HG03457 (cell line): Measurements from ENCODE around the gene USP25.
"Not testable (repeated sequence)": the region's sequence is repeated elsewhere in the genome, so short reads cannot be mapped to it uniquely, and the experiment has no call there.

ENCODE experiments used
- ATAC-seq: cut with Tn5 transposase; IDR thresholded peaks from one replicate; pipeline ENCODE4 v1.9.1; 2021; ENCODE audit warnings: moderate number of reproducible peaks; ENCODE audit not compliant: unreplicated experiment

USP25 gene

DNA sequence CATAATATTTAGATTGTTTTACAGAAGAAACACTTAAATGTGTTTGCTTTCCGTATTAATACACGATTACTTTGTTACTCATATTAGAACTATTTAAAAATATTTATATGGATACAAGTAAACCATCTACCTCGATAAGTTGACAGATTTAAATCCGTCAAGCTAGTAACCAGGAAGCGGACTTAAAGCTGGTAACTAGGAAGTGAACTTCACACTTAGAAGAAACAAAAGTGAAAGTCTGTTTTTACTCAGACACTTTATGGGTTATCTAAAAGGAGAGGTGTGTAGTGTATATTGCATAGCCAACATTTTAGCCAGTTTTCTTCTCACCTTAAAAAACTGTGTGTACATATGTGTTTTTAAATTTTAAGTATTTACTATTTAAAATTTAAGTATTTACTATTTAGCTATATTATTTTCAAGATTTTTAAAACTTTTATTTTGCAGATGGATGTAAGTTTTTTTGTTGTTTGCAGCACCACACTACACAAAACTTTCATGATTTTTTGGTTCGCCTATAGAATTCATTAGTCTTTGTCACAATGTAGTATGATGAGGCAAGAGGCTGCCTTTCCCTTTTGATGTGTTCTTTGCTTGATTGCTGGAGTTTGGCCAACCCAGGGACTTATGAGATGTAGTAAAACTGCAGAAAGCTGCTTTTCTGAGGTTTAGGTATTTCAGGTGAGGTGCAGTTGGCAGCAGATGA, 2.7 kb downstream of the USP25 start:
- ATAC-seq, result peak; percentile 45

GRCh38 chr21:15732996-15733329, 3.2 kb downstream of the USP25 start:
- no peak for ATAC-seq

DNA sequence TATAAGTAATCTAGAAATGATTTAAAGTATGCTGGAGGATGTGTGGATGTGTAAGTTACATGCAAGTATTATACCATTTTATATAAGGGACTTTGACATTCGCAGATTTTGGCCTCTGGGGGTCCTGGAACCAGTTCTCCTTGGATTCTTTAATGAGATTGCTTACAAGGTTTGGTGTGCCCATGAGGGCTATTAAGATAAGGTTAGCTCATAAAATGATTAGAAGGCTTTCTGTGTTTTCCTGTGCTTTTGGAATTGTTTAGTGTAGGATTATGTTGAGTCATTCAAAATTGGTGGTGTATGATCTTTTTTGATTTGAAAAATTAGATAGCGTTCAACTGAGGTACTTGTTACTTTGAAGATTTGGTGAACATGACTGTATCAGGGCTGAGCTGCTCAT, 5.6 kb downstream of the USP25 start:
- ATAC-seq, result no peak

- ATAC-seq, result not testable (repeated sequence)
Observed at GRCh38 chr21:15735931-15736330, 6.1 kb downstream of the USP25 start.

DNA sequence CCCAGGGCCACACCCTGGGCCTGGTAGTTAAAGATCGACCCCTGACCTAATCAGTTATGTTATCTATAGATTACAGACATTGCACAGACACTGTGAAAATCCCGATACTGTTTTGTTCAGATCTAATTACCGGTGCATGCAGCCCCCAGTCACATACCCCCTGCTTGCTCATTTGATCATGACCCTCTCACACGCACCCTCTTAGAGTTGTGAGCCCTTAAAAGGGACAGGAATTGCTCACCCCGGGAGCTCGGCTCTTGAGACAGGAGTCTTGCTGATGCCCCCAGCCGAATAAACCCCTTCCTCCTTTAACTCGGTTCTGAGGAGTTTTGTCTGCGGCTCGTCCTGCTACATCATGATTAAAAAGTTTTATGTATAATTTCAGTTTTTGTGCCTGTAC, 9.0 kb downstream of the USP25 start:
- not testable (repeated sequence) for ATAC-seq

DNA sequence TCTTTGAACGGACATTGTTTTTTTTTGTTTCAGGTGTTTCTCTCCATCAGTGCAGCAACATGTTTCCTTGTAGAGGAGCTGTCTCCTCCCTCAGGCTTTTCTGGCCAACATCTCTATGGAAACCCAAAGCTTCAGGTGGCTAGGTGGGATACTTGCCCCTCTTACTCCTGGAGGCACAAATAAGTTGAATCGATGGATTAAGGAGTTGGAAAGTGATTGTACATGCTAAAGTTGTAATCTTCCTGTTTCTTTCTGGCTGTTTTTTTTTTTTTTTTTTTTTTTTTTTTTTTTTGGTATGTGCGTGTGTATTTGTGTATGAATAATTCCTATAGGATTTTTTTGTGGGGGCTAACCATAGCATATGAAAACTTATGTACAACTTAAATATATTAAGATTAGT, 10.6 kb downstream of the USP25 start:
- ATAC-seq, result no peak

GRCh38 chr21:15741510-15741909, 11.7 kb downstream of the USP25 start:
- ATAC-seq, result no peak

DNA sequence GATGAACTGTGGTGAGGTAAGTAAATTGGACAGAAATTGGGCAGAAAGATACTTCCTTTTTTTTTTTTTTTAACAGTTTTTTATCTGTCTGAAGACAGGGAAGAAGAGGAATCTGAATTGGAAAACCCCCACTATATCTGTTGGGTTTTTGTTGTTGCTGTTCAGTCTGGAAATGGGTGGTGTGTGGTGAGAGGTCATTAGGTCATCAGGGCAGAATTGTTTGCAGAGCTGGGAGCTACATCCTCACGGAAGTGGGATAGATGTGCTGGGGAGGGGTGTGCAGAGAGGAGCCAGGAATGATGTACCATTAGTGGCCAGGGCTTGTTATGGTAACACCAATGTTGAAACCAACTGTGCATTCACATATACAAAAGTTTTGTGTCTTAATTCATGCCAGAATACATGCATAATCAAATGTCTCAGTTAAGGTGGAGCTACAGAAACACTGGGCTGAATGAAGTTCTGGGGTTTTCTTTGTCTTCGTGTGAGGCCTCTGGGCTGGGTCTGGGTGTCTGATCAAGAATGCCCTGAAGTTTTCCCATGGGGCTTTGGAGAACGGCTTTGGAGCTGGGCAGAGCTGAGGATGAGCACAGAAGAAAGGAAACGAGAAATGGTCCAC, 12.4 kb downstream of the USP25 start:
- ATAC-seq, result no peak

DNA sequence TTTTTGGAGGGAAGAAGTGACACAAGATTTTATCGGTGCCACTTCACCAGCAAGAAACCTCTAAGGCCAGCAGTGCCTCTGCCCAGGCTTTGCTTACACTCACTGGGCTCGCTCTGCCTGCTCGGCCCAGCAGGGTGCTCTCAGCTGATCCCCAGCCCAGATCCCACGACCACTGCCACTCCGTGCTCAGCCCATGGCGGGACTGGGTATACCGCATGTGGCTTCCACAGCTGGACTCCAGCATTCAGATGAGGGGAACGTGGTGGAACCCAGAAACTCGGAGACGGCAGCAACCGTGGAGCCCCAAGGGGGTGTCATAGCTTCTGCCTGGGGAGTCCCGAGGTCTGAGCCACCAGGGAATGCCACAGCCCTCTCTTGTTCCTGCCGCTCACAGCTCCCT, 12.9 kb downstream of the USP25 start:
- ATAC-seq, result no peak

DNA sequence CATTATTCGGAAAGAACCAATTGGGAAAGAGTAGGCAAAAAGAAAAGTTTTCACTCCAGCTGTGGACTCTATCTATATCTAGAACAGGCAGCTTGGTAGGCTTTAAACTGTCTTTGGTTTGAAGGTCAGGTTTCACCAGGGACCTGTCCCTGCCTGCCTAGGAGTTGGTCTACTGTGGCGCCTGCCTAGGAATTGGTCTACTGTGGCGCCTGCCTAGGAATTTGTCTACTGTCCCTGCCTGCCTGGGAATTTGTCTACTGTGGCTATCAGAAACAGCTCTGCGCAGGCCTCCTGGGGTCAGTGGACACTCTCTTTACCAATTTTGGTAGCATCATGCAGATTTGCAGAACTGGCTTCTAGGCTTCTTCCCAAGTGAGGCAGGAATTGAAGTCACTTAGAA, 13.8 kb downstream of the USP25 start:
- ATAC-seq, result no peak

DNA sequence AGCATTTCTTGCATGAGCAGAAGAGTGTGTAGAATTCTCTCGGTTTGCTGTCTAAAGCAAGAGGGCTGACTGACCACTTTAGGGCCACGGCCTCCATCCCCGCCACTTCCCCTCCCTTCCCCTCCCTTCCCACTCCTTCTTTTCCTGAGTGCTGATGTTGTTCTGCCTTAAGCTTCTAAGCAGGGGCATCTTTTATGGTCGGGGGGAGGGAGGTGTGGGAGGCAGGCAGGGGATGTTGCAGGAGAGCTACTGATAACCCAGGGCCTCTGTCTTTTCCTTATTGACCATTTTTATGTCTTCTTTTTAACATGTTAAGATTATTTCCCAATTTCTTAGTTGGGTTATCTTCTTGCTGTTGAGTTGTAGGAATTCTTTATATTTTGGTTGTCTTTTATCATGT, 15.1 kb downstream of the USP25 start:
- ATAC-seq, result no peak

- ATAC-seq, result no peak
Observed at GRCh38 chr21:15748586-15748985, 18.8 kb downstream of the USP25 start.

- no peak for ATAC-seq
Observed at GRCh38 chr21:15749082-15749860, 19.5 kb downstream of the USP25 start.

- no peak for ATAC-seq
Observed at GRCh38 chr21:15749861-15750159, 20.0 kb downstream of the USP25 start.

DNA sequence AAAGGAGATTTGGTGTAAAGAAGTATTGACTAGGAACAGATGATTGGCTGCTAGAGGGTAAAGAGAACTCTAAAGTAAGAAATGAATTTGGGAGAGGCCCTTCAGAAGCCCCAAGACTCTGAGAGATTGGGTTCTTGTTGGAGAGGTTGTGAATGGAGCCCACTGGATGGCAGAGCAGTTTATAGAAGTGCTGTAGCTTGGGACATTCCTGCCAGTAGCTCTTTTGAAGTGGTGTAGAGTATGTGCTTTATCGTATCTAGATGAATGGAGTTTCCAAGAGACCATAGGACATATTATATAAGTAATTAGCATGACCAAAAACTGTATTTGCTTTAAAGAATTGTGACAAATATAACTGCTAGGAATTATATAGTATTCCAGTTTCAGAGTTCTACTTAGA, 21.3 kb downstream of the USP25 start:
- ATAC-seq, result no peak

DNA sequence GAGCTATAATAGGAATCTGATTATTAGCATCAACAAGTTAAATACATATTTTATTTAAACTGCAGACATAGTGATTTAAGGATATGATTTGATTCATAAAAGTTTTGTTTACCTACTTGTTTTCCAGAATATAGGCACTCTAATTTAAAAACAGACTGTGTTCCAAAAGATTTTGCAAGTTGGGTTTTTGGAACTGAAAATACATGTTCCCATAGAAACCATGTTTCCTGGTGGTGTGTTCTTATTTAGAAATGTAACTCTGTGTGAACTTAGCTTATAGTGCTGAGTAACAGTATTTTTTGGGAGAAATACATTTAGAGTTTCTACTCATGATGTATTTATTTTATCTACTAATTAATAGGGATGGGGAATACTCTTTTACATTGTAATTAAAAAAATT, 21.8 kb downstream of the USP25 start:
- no peak for ATAC-seq

GRCh38 chr21:15752763-15753407, 23.1 kb downstream of the USP25 start:
- no peak for ATAC-seq

GRCh38 chr21:15753741-15754140, 24.0 kb downstream of the USP25 start:
- ATAC-seq, result no peak

GRCh38 chr21:15754640-15755039, 24.9 kb downstream of the USP25 start:
- peak; percentile 68 for ATAC-seq

DNA sequence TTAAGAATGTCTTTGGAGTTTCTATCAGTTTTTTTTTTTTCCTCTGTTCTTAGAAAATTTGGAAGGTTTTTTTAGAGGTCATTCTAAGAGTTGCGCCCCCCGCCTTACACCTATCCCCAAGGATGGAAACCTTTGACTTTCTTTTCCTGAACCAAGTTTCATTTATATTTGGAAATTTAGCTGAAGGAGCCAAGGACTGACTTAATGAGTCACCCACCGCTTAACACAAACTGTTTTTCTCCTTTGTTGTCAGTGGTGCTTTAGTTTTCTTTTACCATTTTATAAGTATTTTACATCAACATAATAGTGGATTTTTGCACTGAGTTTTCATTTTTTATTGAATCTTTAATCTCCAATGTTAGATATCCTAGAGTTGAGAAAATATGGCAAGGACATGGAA, 25.3 kb downstream of the USP25 start:
- no peak for ATAC-seq

DNA sequence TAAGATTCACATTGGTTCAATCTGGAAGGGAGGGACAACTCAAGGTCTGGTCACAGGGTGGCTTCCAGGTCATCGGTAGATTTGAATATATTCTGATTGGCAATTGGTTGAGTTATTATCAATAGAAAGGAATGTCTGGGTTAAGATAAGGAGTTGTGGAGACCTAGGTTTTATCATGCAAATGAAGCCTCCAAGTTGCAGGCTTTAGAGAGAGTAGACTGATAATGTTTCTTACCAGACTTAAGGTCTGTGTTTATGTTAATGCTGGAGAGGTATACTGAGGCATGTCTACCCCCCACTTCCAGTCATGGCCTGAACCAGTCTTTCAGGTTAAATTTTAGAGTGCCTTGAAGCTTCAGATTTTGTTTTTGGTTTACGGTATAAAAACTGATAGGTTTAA, 29.7 kb downstream of the USP25 start:
- no peak for ATAC-seq

GRCh38 chr21:15761507-15762100, 31.8 kb downstream of the USP25 start:
- no peak for ATAC-seq
